GM12801 (cell line): ENCODE measurements around the gene RFTN2.

Experiments used
- CTCF ChIP-seq: IDR thresholded peaks from one replicate; pipeline ENCODE4 v1.5.1; 2011; ENCODE audit warnings: control low read depth; ENCODE audit not compliant: insufficient read length; ENCODE audit errors: extremely low read depth

Gene RFTN2

GRCh38 chr2:197706839-197707207 lies 31.4 kb upstream of the RFTN2 start:
- TF ChIP-seq CTCF, result no peak

- no peak for TF ChIP-seq CTCF
These were observed 30.8 kb upstream of the RFTN2 start for GRCh38 chr2:197705912-197706838.

- no peak for TF ChIP-seq CTCF
These were observed 29.9 kb upstream of the RFTN2 start, which contains the start of gene MARS2 for GRCh38 chr2:197705121-197705911. Gene MARS2 (plus strand): TSS chr2:197705369. CDS start chr2:197705406, 37 bp downstream.

GRCh38 chr2:197704434-197705120 lies 29.2 kb upstream of the RFTN2 start:
- TF ChIP-seq CTCF, result no peak

- TF ChIP-seq CTCF, result no peak
These were observed 25.6 kb upstream of the RFTN2 start for GRCh38 chr2:197700960-197701359.

GRCh38 chr2:197677483-197677882 lies 2.1 kb upstream of the RFTN2 start:
- no peak for TF ChIP-seq CTCF

- TF ChIP-seq CTCF, result no peak
These were observed 1.7 kb upstream of the RFTN2 start for GRCh38 chr2:197677056-197677455.
